ENCODE results near the gene NFIB.

Gene NFIB

GRCh38 chr9:14238079-14238478, 75.9 kb downstream of the NFIB start:
- DNase-seq: no peak

- no peak for DNase-seq
These were observed 77.3 kb downstream of the NFIB start for GRCh38 chr9:14236591-14236990.

GRCh38 chr9:14232111-14232510, 81.8 kb downstream of the NFIB start:
- DNase-seq: no peak

GRCh38 chr9:14231196-14231990, 82.5 kb downstream of the NFIB start:
- no peak for DNase-seq

GRCh38 chr9:14228602-14229001, 85.3 kb downstream of the NFIB start:
- no peak for DNase-seq

GRCh38 chr9:14226855-14227532, 86.9 kb downstream of the NFIB start:
- no peak for DNase-seq

GRCh38 chr9:14223081-14223480, 90.9 kb downstream of the NFIB start:
- no peak for DNase-seq

GRCh38 chr9:14222149-14222835, 91.6 kb downstream of the NFIB start:
- DNase-seq: no peak

- no peak for DNase-seq
These were observed 92.4 kb downstream of the NFIB start for GRCh38 chr9:14221558-14221957.

- no peak for DNase-seq
These were observed 92.8 kb downstream of the NFIB start for GRCh38 chr9:14221119-14221518.

- DNase-seq: no peak
These were observed 93.7 kb downstream of the NFIB start for GRCh38 chr9:14220256-14220655.

GRCh38 chr9:14219850-14220249, 94.1 kb downstream of the NFIB start:
- no peak for DNase-seq

- no peak for DNase-seq
These were observed 95.7 kb downstream of the NFIB start for GRCh38 chr9:14218253-14218652.

- DNase-seq: no peak
These were observed 97.2 kb downstream of the NFIB start for GRCh38 chr9:14216612-14217194.

GRCh38 chr9:14215614-14216013, 98.3 kb downstream of the NFIB start:
- DNase-seq: no peak

GRCh38 chr9:14214693-14215092, 99.2 kb downstream of the NFIB start:
- no peak for DNase-seq

GRCh38 chr9:14214065-14214684, 99.8 kb downstream of the NFIB start:
- no peak for DNase-seq

- DNase-seq: no peak
These were observed 100.4 kb downstream of the NFIB start for GRCh38 chr9:14213504-14213903.

GRCh38 chr9:14212697-14213420, 101.1 kb downstream of the NFIB start:
- DNase-seq: no peak

GRCh38 chr9:14212077-14212476, 101.9 kb downstream of the NFIB start:
- DNase-seq: no peak

GRCh38 chr9:14211564-14211963, 102.4 kb downstream of the NFIB start:
- DNase-seq: no peak

- DNase-seq: no peak
These were observed 103.5 kb downstream of the NFIB start for GRCh38 chr9:14210428-14210827.
